HG03060 (cell line): Measurements from ENCODE around the gene MED27.

Experiments used
- ATAC-seq: cut with Tn5 transposase; IDR thresholded peaks from one replicate; pipeline ENCODE4 v1.9.1; 2021; ENCODE audit warnings: low read depth, moderate number of reproducible peaks; ENCODE audit not compliant: unreplicated experiment

The MED27 gene

DNA sequence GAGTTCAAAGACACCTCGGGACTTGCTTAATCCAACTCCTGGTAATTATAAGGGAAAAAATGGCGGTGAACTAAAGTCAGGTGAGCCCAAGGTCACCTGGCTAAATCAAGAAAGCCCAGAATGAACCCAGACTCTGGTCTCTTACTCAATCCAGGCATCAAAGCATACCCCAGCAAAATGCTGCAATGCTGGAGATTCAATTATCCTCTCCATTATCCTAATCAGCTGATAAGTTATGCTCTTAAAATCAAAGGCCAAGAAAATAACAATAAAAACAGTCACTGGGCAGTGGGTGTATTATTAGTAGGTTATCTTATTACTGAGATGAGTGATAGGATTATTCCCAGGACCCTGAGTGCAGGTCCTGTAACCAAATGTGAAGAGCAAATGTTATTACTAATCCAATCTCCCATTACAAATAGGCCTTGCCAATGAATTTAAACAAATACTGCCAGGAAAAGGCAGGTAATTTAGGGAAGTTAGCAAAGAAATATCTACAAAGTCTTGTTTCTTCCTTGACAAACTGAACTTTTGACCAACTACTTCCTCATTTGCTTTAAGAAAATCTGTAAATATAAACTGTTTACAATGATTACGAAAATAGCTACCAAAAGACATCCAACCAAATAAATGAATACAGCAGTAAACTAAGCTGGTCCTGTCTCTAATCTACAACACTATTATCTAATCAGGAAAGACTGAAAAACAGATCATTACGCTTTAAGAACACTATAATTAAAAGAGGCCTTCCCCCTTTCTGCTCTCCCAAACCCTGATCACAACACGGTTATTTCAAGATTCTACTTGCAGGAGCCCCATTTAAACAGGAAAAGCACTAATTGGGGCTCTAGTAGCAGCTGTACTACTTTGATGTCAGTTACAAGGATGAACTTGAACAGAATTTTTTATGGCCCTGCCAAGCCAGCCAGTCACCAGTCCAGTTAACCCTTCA is 103.2 kb downstream of the MED27 start:
- no peak for ATAC-seq

DNA sequence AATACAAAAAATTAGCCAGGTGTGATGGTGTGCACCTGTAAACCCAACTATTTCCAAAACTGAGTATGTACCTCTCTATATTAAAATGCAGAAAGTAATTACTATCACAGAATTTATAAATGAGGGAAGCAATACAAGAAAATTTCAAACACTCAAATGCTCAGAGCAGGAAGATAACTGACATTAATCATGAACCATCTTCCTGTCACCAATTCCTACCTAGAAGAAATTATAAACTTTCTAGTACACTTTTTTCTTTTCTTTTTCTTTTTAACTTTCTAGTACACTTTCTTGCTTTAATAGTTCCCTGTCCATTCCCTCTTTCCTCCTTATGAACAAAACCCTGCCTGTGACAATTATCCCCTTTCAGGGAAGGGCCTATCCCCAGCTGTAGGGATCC is 106.8 kb downstream of the MED27 start:
- no peak for ATAC-seq

DNA sequence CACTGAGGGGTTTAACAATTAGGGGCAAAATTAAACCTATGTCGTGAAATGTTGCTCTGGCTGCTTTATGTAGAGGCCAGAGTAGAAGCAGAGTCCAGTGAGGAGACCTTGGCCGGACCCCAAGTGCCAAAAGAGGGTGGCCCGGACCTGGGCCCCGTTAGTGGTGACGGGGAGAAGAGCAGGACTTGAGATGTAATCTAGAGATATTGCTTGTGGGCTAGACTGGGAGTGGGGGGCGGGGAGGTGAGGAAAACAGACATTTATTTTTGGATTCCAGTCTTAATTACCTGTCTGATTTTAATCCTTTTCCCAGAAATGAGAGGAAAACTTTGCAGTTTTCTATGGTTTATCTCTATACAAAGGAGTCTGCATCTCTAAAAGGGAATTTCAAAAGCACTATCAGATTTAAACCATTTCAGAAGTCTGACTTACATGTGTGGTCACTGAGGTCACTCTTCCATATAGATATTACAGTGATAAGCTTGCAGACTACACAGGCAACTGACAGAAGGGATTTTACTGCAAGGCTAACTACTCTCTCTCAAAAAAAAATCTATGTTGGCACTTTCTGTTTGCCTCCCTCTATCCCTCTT is 108.1 kb downstream of the MED27 start:
- no peak for ATAC-seq

DNA sequence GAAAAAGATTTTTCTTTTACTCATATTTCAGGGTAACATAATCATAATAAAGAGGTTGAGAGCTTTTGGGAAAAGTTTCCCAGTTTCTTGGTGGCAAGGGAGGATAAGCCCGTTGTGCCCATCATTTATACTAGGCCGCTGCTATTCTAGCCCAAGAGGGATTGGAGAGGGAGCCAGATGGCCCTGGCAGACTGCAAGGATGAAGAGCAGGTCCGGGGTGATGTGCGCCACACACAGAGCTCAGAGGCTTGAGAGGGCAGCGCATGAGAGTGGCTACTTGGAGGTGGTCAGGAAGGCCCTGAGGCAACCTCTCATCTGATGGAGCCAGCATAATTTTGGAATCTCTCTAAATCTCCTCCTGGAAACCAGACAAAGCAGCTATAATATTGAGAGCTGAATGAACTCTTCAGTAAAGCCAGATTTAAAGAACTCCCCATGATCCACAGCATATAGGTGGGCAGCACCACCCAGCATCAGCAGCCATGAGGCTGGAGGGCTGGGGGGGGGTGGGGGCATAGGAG is 110.1 kb downstream of the MED27 start:
- ATAC-seq: no peak

DNA sequence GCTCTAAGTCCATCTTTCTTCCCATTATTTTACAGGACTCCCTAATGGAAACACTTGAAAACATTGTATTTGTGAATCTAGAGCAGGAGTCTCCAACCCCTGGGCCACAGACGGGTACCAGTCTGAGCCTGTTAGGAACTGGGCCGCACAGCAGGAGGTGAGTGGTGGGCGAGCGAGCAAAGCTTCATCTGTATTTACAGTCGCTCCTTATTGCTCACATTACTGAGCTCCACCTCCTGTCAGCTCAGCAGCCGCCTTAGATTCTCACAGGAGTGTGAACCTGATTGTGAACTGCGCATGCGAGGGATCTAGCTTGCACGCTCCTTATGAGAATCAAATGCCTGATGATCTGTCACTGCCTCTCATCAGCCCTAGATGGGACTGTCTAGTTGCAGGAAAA is 111.0 kb downstream of the MED27 start:
- no peak for ATAC-seq

DNA sequence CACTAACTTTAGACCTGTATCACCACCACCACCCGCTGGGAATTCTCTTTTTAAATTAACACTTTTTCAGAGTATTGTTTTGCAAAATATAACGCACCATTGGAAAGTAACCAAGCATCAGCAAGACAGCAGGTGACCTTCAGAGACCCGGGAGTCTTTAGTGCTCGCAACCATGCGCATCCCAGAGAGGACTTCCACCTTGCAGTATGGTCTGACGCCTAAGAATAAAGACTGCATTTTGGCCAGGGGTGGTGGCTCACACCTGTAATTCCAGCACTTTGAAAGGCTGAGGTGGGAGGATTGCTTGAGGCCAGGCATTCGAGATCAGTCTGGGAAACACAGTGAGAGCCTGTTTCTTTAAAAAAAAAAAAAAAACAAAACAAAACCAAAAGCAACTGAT is 113.8 kb downstream of the MED27 start:
- ATAC-seq: no peak

DNA sequence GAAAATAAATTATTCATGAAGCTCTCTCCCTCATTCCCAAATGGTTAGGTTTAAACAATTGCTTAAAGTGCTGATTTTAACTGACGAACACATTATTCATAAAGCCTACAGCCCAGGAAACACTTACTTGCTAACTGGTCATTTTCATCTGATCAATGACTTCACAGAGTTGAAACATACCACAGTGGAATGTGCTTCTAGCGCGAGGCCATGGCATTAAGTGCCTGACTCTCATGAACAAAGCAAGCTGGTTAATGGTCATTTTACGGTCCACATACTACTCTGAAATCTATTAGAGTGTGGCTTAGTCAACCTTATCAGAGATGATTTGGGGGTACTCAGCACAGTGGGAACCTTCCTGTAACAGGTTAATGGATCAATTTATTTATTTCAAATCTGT is 114.6 kb downstream of the MED27 start:
- no peak for ATAC-seq

DNA sequence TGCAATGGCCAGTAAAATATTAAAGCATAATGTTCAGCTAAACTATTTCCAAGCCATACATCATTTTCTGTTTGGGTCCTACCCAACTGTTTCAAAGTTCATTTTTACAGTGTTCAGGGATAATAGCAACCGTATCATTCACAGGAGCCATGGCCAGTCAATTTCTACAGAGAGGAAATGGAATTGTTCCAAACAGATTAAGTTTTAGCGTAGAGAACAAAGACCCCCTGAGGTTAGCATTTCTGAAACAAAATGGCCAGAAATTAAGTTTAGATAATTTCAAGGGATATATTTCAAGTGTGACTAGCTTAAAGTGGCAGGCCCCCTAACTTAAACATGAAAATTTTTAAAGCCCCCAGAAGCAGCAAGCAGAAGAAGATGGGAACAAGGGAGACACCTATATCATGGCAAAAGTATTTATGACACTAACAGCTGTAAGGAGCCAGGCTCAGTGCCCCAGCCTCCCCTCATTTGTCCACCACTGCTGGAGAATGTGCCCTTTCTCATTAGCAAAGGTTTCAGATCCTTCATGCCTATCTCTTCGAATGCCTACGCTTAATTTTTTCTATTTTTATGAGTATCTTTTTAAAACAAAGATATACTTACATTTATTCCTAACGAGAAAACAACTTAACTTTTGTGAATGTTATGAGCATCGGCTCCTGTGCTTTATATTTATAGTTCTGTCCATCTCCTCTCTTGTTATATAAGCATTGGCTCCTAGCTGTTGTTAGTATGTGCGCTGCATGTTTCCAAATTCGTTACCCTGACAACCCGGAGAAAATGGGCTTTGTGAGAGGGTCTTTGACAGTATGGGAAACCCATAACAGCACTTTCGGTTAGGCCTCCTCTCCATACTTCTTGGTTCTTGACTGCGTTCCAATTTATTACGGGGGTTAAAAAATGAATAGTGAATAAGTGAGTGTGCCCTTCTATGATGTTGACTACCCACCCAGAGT is 116.3 kb downstream of the MED27 start:
- ATAC-seq: no peak

DNA sequence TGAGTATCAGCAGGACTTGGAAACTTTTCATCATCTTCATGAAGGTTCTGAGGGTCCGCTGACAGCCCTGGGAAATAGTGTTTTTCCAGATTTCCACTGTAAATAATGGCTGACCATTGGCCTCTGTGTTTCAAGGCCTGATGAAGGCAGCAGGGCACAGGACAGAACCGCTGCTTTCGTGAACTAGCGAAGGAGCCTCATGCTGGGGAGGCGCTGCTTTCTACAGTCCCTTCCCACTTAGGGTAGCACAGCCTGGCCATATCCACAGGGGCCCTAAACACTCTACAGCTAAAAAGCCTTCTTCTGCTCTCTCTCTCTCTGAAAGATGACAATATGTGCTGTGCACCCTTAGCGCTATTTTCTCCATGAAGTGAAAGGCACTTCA is 118.2 kb downstream of the MED27 start:
- ATAC-seq: no peak

DNA sequence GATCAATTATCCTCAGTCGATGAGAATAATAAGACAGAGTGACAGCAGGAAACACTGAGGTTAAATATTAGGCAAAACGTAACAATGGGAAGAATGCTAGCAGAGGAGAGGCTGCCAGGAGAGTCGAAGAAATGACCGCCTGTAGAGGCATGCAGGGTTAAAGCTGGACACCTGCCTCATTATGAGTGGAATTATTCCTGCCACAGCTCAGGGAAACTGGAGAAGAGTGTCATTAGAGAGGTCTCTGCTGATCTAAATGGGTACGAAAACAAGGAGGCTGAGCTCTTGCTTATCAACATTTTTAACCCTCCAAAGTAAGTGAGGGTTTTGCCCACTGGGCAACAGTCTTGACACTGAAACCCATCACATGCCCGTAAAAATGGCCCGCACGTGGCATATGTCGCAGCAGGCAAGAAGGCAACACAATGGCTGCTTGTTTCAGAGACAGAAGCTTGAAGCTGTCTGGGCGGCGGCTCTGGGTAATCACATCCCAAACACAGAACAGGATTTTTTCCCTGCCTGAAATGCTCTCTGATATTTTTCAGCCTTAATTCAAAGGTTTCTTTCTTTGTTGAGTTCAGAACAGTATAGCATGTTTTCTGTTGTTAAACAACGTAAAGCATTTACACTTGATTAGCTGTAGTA is 118.7 kb downstream of the MED27 start:
- no peak for ATAC-seq

DNA sequence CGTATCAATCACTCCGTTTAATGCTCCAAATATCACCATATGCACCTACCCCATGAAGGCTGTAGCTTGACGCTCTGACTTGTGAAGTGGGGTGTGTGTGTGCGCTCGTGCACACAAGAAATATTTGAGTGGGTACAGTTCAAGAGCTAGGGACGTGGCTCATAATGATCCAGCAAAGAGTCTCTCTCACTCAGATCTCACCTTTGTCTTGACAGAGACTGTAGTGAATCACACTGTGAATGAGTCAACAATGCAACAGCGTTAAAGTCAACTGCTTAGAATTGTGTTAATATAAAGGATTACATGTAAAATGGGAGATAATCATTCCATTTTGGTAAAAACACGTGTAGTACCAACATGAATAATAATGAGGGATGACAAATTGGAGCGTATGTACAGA is 119.4 kb downstream of the MED27 start:
- no peak for ATAC-seq

DNA sequence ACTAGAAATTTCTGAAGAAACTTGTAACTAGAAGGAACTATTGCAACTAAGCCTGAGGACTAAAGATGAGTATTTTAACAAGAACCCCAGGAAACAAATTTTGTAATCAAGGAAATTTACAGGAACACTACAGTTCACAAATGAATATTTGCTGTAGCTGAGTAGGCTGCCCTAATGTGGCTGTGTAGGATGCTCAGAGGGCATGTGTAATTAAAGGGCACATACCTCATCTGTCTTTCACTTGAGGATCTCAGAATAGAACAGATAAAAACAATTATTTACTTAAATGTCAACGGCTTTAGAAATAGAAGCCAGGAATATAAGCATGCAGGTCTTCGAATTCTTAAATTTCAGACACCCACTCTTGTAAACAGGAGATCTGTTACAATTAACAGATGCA is 119.8 kb downstream of the MED27 start:
- ATAC-seq: no peak

DNA sequence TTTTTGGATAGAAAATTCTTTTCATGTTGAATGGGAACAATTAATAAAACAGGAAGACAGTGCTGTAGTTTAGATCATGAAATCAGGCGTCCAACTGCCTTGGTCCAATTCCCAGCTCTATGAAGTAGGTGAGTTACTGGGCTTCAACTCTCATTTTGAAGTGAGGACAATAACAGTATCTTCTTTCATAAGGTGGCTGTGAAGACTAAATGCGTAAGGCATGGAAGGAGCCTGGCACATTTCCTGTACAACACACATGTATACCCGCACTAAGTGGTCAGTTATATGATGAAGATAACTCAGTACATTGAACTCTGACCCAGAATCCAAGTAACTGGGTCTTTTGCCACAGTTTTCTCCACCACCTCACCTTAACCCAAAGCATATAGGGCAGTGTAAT is 120.6 kb downstream of the MED27 start:
- no peak for ATAC-seq

DNA sequence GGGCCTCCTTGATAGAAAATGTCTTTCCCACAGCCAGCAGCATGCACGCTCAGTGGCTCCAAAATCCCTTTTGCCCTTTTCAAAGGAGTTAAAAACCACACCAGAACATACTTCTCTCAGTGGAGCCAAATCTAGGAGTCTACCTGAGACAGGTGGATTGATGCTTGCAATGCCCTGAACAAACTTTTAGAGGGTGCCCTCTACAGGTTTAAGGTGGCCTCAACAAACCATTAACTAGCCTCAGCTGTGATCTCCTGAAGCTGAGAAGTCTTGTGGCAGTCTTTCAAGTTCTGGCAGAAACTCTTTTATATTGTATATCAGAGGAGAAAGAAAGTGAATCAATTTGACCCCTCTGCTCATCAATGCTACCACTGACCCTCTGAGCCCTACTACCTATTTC is 125.4 kb downstream of the MED27 start:
- ATAC-seq: no peak

DNA sequence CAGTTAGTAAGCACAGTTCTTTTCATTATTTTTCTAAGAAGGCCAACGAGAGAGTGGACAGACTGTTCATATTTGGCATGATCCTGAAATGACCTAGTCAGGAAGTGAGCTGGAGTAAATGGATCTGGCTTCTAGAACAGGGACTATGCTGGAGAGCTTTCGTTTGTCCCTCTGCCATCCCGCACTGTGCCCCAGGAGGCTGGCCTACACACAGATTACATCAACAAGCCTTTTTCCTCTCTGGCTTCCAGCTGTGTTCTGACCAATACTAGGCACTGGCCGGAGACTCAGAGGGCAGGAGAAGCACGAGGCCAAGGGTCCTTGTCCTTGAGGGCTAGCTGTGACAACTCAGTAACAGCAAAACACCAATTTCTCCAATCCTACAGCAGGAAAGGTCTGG is 127.8 kb downstream of the MED27 start:
- no peak for ATAC-seq

DNA sequence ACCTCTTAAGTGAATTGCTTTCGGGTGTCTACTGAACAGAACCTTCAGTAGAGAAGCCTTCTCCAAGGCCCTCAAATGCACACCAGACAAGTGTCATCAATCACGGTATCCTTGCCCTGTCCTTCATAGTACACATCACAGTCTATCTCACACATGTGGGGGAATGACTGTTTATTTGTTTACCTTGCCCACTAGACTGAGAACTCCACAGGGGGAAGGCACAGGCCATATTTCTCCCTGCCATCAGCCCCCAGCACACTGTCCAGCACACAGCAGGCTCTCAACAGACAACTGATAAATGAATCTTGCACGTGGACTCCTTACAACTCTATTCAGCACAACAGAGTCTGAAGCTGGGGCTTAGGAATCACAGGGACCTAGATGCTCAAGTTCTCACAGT is 128.5 kb downstream of the MED27 start:
- ATAC-seq: no peak

DNA sequence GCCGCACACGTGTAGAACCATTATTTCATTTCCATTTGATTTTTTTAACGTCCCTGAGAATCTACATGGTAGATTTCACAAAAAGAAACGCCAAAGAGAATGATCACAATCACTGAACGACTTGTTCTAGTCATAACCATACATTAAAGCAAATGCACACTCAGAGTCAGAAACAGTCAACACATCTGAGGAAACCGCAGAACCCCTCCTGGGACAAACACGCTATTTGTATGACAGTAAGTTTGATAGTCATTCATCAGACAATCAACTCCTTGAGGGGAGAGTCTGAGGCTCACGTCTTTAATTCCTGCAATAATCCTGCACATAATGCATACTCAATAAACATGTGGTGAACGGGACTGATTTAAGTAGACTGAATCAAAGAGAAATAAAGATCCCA is 129.2 kb downstream of the MED27 start:
- no peak for ATAC-seq

DNA sequence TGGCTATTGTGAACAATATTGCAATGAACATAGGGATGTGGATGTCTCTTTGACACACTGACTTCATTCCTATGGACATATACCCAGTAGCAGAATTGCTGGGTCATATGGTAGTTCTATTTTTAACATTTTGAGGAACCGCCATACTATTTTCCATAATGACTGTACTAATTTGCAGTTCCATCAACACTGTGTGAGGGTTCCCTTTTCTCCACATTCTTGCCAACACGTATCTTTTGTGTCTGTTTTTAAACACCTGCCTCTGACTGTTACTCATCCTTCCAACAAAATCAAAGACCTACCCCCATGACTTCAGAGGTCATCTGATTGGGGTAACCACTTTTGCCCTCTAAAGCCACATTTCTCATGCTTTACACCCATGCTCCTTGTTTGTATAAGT is 133.5 kb downstream of the MED27 start:
- ATAC-seq: no peak

DNA sequence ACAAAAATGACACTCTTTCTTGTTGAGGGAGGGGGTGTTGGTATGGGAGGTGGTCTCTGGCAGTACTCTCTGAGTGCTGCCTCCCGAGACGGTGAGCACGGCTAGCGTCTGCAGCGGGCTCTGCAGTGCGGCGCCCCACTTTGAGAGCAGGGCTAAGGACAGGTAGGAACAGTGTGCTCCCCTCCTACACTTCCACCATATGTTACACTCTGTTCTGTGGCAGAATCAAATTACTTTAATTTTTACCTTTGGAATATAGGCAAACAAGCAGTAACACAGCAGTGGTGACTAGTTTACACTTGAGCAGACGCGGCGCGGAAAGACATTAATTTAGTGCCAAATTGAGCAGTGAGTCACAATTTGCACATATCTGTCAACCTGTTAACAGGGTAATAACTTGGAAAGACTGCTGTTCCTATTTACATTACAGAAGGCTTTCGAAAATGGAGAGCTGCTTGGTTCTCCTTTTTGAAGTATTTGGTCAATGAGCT is 136.3 kb downstream of the MED27 start:
- ATAC-seq: no peak

DNA sequence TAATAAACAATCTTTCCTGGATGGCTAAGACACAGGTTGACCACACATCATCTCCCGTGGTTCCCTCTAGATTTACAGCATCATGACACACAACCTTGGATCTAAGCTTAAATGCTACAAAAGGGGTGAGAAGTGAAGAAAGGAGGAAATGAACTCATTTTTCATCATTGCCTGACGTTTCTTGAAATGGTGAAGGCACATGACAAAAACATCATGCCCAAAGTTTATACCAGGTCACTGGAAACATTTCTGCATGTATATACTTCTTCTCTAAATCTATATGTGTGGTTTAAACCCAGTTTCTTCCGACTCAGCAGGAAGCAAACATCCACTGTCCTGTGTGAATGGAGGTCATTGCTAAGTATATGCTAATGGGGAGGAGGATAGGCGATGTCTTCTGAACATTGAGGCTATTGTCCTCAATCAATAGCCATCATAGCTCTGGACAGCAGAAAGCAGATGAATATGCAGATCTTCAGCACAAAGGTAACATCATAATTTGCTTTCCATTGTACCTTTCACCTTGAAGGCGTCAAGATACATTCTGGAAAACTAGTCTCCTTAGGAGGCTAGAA is 137.4 kb downstream of the MED27 start:
- no peak for ATAC-seq
